Stimulated activated CD8-positive, alpha-beta memory T cell treated with anti-CD3 and anti-CD28 coated beads, Interleukin-15, amount 100 ng/mL, for 4 hours (primary cell): ENCODE data around the gene SPON1.

ENCODE experiments used
- DNase-seq, 2 donors: peaks; one replicate each; pipeline ENCODE4 v3.0.0-alpha.2; 2020; ENCODE audit warnings: low read depth in 2 of 2

SPON1 gene

GRCh38 chr11:14186046-14186775 lies 223.7 kb downstream of the SPON1 start:
- no peak for DNase-seq

- DNase-seq: no peak
Measured at GRCh38 chr11:14189874-14190273, 227.4 kb downstream of the SPON1 start.

- no peak for DNase-seq
Measured at GRCh38 chr11:14190992-14191778, 228.7 kb downstream of the SPON1 start.

DNA sequence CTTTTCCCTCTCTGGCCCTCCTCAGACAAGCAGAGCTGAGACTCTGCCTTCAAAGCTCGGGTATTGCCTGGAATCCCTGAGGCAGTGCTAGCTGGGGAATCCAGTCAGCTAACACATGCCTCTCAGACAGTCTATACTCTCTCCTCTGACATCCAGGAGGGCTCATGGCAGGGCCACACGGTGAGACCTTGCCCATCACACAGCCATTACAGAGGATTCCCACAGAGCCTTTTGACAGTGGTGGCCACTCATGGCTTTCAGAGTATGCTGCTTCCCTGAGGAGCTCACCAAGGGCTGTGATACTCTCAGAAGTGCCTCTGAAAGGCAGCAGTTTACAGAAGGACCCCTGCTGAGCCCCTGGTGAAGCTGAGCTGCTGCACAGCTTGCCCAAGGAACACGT lies 231.1 kb downstream of the SPON1 start:
- no peak for DNase-seq

- no peak for DNase-seq
Measured at GRCh38 chr11:14202251-14203196, 240.0 kb downstream of the SPON1 start.

GRCh38 chr11:14203321-14203720 lies 240.8 kb downstream of the SPON1 start:
- DNase-seq: no peak

DNA sequence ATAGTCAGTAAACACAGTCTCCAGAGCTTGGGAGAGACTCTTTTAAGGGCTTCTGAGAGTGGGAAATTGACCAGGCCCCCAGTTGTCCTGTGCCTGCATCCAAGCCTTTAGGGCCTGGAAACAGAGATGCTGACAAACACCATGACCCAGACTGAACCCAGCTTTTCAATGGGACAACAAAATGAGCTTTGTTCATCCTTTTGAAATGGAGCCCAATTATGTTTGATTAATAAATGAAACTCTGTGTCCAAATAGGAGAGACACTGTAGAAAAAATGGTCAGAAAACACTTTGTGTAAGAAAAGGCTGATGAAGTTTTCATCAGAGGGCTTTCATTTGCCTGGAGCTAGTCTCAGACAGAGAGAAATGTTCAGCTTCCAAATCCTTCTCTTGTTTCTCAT lies 250.5 kb downstream of the SPON1 start:
- DNase-seq: no peak

GRCh38 chr11:14218728-14219127 lies 256.2 kb downstream of the SPON1 start:
- no peak for DNase-seq

- DNase-seq: no peak
Measured at GRCh38 chr11:14223636-14224288, 261.2 kb downstream of the SPON1 start.

- no peak for DNase-seq
Measured at GRCh38 chr11:14224395-14224794, 261.9 kb downstream of the SPON1 start.

DNA sequence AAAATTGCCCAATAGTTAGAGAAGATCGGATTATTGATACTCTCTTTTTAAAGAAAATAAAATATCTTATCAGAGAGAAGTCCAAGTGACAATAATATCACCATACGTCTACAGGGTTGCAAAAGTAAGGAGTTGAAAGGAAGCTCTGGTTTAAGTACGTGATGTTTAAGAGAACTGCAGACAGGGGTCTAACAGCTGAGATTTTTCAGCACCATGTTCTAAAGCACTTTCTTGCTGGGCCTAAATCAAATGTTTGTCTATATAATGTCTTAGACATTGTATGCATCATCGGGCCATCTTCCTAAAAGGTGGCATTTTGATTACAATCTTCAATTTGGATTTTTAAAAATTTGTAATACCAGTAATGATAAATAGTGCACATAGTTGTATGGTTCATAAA lies 263.1 kb downstream of the SPON1 start:
- no peak for DNase-seq

DNA sequence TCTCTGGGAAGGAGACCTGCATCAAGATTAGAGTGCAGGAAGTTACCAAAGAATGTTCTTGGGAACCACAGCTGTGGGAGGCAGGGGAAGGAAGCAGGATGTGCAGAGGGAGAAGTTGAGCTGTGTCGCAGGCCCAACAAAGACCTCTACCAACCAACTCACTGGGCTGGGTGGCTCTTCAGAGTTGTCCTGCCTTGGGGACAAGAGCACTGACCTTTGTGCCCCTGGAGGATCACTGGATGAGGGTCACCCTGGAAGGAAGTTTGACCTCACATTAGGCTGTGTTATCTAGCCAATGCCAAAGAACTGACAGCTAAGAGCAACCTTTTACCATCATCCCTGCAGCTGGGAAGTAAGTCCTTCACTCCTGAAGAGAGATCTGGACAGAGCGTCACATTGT lies 265.8 kb downstream of the SPON1 start:
- DNase-seq: no peak

DNA sequence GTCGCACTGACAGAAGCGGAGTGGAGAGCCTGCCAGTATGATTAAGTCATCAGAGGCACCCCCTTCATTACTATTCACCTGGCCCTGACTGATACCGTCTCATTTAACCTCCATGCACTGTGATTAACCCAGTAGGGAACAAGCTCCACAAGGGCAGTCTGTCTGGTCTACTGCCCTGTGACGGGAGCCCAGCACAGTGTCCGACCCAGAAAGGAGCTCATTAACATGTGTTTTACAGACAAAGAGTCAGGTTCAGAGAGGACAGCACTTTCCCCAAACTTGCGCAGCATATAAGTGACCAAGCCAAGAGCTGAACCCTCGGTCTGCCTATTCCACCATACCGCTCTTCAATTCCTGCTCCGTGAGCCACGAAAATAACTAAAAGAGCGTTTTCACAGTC lies 266.9 kb downstream of the SPON1 start:
- no peak for DNase-seq

DNA sequence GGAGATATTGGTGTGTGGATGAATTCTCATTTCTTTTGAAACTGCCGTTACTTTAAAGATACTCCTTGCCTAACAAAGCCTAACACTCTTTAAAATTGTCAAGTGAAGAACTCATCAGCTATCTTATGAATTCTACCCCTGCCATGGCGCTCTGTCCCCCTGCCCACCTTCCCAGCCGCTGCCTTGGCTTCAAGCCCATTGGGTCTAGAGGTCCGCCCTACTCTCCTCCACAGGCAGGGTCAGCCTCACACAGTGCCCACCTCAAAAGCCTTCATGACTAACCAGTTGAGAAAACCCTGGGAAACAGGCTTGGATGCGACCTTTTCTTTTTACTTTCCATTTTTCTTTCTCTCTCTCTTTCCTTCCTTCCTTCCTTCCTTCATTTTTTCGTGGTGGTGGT lies 267.9 kb downstream of the SPON1 start:
- no peak for DNase-seq

DNA sequence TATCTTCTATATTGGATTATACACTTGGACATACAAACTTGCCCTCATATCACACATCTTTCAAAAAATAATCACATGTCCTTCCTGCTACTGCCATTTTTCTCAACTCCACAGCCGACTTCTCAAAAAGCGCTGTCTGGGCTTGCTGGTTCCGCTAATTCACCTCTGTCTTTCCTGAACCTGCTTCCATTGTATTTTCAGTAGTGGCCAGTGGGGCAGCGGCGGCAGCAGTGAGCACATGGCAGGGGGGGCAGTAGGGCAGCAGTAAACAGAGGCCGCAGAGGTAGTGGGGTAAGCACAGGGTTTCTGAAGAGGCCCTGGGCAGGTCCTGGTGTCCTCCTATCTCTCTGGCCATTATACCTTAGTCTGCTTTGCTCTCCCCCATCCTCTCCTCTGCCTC lies 270.1 kb downstream of the SPON1 start:
- DNase-seq: no peak

DNA sequence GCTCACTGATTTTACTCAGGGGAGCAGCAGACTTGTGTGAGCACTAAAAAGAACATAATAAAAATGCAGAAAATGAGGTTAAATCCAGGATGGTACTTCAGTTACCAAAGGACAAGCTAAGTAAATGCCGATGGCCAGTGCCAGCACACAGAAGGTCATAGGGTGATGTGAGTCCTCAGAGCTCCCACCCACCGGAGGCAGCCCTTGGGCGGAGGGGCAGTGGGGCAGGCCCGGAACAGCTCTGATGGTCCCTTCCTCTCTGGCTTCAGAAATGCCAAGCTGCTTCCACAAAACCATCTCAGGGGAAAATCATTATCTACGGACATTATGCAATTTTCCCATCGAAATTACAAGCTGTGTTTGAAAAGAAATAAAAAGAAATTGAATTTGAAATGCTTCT lies 271.9 kb downstream of the SPON1 start:
- DNase-seq: no peak

- DNase-seq: no peak
Measured at GRCh38 chr11:14235701-14236100, 273.2 kb downstream of the SPON1 start.

GRCh38 chr11:14237444-14237961 lies 275.0 kb downstream of the SPON1 start:
- DNase-seq: no peak

DNA sequence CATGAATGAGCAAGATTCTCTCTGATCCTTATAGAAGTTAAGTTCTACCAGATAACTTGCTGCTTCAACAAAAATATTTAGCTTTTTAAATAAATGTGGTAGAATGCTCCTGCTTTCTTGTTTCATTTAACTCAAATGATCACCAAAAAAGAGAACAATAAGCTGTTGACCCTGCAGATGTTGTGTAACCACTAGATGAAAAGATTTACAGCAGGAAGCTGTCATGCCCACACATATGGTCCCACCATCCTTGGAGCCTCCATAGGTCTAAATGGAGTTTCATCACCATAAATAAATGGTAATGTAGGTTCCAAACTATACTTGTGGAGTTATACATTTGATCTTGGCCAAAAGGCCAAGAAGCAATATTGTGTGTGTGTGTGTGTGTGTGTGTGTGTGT lies 277.7 kb downstream of the SPON1 start:
- no peak for DNase-seq

DNA sequence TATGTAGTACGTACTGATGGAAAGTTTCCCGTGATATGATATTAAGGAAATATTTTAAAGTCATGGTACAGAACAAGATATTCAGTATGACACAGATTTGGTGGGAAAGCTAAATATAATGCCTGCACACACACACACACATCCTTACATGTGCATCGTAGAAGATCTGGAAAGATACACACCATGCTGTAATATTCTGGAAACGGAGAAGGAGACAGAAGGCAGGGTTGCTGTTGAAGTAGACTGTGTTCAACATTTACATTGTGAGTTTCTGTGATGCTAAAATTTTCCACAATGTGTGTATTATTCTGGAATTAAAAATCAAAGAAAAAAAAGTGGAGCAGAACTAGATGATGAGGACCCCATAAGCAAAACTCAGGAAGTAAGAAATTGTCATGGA lies 278.4 kb downstream of the SPON1 start:
- no peak for DNase-seq

GRCh38 chr11:14242187-14242586 lies 279.7 kb downstream of the SPON1 start:
- no peak for DNase-seq

DNA sequence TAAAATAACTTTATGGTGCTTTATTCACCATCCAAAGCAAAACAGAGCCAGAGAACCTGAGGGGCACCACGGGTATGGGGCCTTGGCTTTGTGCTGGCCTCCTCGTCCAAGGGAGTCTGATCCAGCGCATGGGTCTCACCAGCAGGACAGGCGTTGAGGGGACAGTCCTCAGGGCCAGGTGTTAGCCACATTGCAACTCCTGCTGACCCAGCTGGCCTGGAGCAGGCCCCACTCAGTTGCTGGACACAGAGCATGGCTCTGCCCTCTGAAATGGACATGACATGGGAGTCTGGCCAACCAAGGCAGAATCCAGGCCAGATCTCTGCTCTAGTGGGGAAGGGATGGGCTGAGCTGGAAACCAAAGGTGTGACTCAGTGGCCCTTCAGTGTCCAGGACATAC lies 280.2 kb downstream of the SPON1 start:
- DNase-seq: no peak
